NCI-H1694 treated with DMSO at 0.1 percent for 48 hours (cell line): ENCODE measurements around the gene MYLK2.

ENCODE experiments used
- DNase-seq: peaks from one replicate; lab custom pipeline; 2025; lab: John Stamatoyannopoulos, UW

Gene MYLK2

GRCh38 chr20:31872406-31872805 lies 53.2 kb downstream of the MYLK2 start:
- no peak for DNase-seq

GRCh38 chr20:31875671-31876070 lies 56.5 kb downstream of the MYLK2 start:
- no peak for DNase-seq

GRCh38 chr20:31877684-31878083 lies 58.5 kb downstream of the MYLK2 start:
- no peak for DNase-seq

GRCh38 chr20:31879143-31879987 lies 60.2 kb downstream of the MYLK2 start:
- DNase-seq, result peak; percentile 82

- no peak for DNase-seq
Measured at GRCh38 chr20:31881945-31882344, 62.8 kb downstream of the MYLK2 start.

- DNase-seq, result no peak
Measured at GRCh38 chr20:31883829-31884228, 64.7 kb downstream of the MYLK2 start.
